NCI-H82 treated with DMSO at 0.1 percent for 48 hours (cell line): ENCODE measurements around the gene TPCN1.

Source experiments
- DNase-seq: peaks from one replicate; lab custom pipeline; 2025; ENCODE audit not compliant: unreplicated experiment; lab: John Stamatoyannopoulos, UW

The TPCN1 gene

DNA sequence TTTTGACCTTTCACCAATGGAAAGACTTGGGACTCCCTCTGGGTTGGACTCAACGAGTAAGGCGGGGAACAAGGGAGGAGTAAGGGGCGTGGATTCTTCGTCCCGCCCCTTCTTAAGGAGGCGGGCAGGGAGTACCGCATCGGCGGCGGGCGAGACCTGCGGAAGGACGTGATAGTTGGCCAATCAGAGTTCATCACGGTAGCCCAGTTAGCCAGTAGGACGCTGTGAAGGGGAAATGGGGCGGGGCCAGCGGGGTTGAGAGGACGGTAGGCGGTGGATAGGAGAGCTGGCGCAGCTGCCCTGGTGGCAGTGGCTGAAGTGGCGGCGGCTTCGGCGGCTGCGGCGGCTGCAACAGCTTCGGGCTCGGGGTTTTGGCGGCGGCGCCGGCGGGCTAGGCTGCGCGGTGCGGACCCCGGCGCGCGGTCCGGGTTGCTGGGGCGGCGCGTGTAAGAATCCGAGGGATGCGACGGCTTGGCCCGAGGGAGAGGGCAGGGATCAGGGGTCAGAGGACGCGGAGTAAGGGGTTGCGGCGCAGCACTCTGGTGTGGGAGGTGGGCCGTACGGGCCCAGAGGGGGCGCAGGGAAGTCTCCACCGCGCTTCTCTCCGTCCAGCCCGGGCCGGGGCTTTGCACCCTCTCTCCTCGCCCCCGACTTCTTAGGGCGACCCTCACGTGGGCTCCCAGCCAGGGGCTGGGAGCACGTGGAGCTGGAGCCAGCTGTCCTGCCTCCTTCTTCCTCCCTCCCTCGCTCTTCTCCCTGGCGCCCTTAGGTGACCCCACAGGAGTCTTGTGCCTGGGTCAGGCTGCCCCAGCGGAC lies at the start of gene TPCN1:
Gene TPCN1, plus strand, starts transcription at position 284 of the 816 bp plus-strand sequence. CDS start 5,389 bp downstream, outside the sequence.
- peak; percentile 99 for DNase-seq

DNA sequence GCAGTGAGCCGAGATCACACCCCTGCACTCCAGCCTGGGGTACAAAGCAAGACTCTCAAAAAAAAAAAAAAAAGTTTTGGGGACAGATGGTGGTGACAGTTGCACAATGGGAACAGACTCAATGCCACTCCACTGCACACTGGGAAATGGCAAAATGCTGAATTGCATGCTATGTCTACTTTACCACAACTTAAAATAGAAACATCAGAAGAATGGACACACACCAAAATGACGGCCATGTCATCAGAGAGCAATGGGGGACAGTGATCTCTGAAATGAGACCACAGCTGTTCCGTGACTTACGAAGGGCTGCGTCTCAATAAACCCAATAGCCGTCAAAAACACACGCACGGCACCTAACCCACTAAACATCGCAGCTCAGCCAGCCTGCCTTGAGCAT lies 49.7 kb upstream of the TPCN1 start:
- no peak for DNase-seq

DNA sequence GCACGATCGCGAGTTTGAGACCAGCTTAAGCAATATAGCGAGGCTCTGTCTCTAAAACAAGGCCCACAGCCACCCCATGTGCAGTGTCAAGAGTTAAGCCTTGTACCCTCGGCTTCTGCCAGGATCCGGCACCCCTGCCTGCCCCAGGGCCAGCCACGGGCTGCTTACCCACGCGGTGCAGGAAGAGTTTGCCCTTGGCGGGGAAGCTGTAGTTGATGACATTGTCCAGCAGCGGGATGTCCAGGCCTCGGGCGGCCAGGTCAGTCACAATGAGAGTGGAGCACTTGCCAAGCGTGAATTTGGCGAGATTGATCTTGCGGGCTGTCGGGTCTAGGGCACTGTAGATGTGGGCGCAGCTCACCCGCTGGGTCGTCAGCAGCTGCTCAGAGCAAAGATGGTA lies 49.1 kb upstream of the TPCN1 start:
- DNase-seq: no peak

DNA sequence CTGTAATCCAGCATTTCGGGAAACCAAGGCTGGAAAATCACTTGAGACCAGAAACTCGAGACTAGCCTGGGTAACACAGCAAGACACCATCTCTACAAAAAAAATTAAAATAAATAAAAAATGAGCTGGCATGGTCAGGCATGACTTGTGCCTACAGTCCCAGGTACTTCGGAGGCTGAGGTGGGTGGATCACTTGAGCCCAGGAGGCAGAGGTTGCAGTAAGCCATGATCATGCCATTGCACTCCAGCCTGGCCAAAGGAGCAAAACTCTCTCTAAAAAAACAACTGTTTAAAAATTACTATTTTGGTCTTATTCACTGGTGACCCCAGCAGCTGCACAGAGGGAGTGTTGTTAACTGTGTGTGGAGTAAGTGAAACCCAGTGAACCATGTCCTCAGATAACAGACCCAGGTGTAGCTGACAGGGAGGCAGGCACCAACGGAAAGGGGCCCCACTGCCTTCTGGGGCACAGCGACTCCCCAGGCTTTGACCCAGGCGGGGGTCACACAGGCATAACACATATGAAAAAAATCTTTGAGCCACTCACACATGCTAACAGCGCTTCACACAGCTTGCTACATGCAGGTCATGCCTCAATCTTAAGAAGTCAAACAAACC lies 48.1 kb upstream of the TPCN1 start:
- DNase-seq: no peak

DNA sequence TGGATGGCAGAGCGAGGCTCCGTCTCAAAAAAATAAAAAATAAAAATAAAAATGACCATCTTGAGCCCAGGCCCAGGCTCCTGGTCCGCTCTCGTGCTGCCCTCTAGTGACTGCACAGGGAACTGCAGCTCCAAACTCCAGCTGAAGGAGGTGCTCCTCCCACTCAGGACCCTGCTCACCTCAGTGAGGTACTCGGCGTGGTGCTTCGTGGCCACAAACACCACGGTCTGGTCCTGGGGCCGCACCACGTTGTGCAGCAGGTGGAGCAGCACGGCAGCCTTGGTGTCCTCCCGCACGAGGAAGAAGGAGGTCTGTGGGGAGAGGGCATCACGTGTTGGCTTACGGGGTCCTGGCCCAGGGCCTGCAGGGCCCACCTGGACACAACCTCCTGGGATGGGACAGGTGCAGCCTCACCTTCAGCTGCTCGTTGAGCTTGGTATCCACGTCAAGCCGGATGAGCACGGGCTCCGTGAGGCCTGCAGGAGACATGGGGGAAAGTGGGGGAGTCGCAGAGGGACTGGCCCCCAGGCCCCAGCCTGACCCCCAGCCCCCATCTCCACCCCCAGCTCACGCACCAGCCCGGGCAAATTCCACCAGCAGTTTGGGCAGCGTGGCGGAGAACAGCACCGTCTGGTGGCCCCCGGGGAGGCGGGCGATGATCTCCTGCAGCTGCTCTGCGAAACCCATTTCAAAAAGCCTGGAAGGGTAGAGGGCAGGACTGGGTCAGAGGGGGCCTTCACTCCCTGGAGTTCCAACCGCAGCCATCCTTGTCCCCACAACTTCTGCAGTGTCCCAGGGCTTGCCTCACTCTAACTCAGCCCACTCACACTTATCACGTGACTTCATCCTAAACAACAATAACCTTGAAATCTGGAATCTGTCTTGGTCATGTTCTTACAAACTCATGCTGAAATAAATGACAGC lies 46.5 kb upstream of the TPCN1 start:
- DNase-seq: no peak

DNA sequence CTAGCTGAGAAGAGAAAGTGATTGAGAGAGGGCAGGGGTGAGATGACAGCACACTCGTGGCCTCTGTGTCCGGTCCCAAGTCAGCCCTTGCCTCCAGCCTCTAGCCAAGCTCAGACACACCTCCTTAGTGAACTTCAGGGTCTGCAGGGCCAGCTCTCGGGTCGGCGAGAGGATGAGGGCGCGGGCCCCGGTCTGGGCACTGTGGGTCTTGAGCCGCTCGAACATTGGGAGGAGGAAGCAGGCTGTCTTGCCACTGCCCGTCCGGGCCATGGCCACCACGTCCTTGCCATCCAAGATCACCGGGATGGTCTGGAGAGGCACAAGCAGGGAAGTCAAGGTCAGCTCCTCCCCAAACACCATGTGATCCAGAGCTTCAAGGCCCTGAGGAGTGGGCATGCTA lies 42.2 kb upstream of the TPCN1 start:
- DNase-seq: no peak

DNA sequence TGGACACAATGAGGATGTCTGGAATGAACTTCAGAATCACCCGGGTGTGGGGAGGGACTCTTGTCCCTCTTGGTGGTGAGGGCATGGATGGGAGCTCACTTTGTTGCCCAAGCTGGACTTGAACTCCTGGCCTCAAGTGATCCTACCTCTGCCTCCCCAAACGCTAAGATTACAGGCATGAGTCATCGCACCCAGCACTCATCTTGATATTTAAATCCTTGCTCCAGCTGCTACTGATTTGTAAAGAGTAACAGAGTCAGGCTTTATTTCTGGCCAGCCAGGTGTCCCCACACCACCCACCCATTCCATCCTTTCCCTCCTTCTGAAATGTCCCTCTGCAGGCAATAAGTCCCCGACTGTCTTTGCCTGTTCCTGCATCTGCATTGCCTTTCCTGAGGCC lies 40.9 kb upstream of the TPCN1 start:
- no peak for DNase-seq

DNA sequence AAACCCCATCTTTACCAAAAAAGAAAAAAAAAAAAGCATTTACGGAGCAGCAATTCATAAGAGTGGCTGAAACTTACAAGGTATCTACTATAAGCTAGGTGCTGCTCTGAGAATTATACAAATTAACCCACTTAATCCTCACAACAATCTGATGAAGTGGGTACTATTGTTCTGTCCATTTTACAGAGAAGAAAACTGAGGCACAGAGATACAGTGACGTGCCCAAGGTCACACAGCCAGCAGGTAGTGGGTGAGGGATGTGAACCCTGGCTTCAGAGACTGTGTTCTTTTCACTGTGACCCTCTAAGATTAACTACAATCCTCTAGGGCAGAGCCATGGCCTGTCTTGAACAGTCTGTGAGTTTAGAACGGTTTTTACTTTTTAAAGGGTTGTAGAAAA lies 39.3 kb upstream of the TPCN1 start:
- DNase-seq: no peak

DNA sequence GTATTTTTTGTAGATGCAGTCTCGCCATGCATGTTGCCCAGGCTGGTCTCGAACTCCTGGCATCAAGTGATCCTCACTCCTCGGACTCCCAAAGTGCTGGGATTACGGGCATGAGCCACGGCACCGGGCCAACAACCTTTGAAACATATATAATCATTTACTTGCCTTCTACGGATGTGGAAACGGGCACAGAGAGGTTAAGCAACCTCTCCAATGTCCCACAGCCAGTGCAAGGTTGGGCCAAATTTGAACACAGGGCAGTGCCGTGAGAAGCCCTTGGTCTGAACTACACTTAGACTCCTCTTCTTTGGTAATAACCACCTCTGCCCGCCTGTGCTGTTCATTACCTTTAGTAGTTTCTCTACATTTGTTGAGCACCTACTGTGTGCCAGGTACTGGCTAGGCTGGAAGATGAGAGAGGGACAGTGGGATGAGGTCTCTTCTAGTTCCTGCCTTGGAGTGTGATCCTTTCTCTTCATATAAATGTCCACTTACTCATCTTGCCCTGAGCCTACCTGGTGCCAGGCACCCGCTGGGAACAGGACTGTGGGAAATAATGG lies 38.2 kb upstream of the TPCN1 start:
- no peak for DNase-seq

DNA sequence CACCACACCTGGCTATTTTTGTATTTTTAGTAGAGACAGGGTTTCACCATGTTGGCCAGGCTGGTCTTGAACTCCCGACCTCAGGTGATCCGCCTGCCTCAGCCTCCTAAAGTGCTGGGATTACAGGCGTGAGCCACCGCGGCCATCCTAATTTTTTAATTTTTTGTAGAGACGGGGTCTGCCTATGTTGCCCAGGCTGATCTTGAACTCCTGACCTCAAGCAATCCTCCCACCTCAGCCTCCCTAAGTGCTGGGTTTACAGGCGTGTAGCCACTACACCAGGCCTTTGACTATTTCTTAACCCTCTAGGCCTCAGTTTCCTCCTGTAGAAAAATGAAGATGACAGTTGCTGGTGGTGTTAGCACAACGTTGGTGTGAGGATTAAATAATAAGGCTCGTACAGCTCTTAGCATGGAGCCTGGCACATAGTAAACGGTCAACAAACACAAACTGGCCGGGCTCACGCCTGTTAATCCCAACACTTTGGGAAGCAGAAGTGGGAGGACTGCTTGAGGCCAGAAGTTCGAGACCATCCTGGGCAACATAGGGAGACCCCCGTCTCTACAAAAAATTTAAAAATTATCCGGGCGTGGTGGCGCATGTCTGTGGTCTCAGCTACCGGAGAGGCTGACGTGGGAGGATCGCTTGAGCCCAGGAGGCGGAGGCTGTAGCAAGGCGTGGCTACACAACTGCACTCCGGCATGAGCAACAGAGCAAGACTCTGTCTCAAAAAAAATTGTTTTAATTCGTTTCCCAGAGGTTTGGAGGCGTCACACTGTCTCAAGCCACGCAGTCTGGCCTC lies 37.0 kb upstream of the TPCN1 start:
- DNase-seq: no peak

DNA sequence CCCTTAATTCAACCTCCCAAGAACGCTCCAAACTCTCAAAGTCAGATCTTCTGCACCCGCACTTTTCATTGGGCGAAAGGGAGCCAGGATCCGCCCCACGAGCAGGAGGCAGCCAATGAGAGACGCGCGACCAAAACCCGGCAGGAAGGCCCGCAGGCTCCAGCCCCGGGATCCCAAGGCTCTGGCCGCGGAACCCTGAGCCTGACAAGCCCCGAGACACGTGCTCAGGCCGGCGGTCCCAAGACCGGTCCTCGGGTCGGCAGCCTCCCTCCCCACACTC lies 36.4 kb upstream of the TPCN1 start:
- peak; percentile 49 for DNase-seq

DNA sequence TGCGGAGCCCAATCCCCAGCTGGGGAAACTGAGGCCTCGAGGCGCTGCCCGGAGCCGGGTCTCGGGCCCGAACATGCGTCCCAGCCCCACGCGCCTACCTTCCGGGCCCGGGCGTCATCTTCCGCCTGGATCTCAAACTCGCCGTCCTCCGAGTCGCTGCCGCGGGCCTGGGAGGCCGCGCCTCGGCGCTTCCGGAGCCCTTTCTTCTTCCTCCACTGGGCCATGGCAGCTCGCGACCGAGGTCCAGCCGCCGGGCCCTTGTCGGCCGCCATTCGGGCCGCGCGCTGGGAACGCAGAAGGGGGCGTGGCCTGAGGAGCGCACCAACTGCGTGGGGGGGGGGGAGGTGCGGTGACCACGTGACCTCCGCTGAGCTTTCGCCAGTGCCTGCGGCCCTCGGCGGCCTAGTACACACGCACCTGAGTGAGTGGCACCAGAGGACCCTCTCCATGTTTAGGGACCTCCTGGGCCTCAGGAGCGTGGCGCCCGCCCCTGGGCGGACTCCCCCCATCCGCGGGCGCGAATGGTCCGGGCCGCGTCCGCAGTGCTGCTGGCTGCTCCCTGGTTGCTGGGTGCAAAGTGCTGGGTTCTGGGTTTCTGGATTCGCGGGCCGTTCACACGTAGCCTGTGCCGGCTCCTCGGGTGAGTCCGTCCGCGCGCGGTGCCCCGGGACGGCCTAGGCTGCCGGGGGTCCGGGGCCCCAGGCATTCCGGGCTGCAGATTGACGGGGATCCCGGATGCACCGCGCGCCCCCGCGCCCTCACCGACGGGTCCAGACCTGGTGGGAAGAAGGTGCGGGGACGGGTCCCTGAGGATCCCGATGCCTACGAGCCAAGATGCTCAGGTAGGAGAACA lies 35.9 kb upstream of the TPCN1 start, which contains the start of the genes DDX54 and RITA1:
Gene DDX54, minus strand, starts transcription at position 299 of the 853 bp plus-strand sequence. Its CDS starts 27 bp downstream, at position 272.
Gene RITA1, plus strand, starts transcription at position 542 of the 853 bp plus-strand sequence. CDS start 1,026 bp downstream, outside the sequence.
- peak; percentile 51 for DNase-seq

DNA sequence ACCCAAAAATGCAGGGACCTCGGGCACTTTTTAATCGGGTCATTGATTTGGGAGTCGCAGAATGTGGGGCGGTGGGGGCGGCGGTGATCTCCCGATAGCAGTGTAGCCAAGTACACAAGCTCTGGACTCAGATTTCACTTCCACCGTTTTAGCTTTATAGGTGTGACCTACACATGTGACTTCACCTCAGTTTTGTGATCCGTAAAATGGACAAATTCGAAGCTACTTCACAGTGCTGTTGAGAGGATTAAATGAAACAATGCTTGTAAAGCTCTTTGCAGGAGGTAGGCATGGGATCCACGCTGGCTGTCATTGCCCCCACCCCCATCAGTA lies 35.3 kb upstream of the TPCN1 start:
- DNase-seq: no peak

DNA sequence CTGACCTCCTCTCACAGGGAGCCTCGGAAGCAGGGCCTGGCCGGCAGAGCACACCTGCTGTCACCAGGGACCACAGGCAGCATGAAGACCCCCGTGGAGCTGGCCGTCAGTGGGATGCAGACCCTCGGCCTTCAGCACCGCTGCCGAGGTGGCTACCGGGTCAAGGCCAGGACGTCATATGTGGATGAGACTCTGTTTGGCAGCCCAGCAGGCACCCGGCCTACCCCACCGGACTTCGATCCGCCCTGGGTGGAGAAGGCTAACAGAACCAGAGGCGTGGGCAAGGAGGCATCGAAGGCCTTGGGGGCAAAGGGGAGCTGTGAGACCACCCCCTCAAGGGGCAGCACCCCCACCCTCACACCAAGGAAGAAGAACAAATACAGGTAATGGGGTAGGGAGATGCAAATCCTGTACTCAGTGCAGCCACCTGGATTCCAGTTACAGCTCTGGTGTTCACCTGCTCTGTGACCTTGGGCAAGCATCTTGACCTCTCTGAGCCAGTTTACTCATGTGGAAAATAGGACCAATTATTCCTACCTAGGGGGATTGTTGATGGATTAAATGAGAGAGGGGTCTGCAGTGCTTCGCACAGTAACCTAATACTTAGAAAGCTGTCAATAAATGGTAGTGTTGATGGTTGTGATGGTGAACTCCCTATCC lies 34.5 kb upstream of the TPCN1 start:
- no peak for DNase-seq

DNA sequence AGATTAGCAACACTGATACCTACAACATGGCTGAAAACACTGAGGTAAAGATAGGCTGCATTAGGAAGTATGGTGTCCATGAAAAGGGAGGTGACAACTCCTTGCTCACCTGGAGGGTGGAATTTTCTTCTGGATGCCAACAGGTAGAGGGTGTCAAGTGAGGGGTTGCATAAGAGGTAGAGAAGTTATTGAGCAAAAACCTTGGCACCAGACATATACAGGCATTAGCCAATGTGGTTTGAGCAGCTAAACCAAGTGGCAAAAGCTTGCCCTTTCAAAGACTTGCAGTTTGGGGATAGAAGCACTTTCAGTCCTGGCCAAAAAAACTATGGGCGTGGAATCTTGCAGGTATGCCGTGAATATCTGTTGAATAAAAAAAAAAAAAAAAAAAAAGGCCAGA lies 31.9 kb upstream of the TPCN1 start:
- DNase-seq: no peak

DNA sequence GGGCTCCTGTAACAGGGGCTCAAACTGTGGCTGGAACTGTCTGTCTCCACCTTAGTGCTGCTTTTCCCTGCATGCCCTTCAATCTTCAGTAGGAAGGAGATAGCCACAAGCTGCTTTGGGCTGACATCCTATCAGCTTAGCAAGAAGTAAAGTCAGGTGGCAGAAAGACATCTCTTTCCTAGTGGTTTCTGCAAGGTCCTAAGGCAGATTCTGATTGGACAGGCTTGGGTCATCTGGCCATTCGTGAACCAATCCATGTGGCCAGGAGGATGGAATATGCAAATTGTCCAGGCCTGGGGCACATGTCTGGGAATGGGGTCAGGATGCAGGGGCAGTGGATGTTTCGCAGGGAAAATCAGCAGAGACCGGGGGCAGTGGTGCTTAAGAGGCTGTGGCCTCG lies 30.5 kb upstream of the TPCN1 start:
- DNase-seq: peak; percentile 68

DNA sequence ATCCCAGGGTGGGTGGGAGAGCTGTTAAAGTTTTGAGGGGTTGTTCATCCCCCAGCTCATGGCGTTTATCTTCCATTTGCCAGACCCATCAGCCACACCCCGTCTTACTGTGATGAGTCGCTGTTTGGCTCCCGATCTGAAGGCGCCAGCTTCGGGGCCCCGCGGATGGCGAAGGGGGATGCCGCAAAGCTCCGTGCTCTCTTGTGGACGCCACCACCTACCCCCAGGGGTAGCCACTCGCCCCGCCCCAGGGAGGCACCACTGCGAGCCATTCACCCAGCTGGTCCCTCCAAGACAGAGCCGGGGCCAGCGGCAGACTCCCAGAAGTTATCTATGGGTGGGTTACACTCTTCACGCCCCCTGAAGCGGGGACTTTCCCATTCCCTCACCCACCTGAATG lies 30.0 kb upstream of the TPCN1 start:
- no peak for DNase-seq

DNA sequence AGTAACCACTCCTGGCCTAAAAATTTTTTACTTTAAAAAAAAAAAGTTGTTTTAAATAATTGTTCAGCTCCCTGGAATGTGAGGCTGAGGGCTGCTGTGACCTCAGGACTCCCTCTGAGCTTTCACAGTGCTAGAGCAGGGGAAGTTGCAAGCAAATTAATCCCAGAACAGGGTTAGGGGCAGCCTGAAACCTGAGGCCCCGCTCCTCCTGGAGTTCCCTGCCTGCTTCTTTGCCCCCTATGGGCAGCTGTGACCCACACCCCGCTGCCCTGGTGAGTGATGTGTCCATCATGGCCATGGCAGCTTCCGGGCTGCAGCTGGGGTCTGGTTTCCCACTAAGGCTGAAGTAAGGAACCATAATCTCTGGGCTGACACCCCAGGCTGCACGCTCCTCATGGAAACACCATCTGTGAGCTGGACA lies 26.3 kb upstream of the TPCN1 start:
- DNase-seq: no peak

DNA sequence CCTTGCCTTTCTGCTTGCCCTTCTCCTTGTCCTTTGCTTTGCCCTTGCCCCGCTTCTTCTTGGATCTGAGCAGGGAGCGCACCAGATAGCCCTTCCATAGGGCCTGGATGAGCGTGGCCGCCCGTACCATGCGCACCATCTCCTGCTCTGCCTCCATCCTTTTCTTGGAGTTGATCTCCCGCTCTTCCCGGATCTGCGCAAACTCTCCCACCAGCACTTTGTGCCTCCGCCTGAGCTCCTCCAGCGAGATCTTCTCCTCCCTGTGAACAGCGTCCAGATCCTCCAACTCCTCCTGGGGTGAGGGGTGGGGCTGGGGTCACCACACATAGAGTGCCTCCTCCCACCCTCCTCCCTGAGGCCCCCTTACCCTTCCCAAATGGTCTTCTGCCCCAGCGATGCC lies 25.7 kb upstream of the TPCN1 start:
- DNase-seq: no peak
